Activated naive CD4-positive, alpha-beta T cell treated with anti-CD3 and anti-CD28 coated beads, Interleukin-2, amount 10 ng/mL, durations not matched to agents 7 days and 5 days (primary cell): ENCODE data around the gene FGD5.

Experiments
- CTCF ChIA-PET: fragments of 350-600 bp; sonication (Branson Sonifier 250); formaldehyde crosslinking; loops from one replicate; lab custom pipeline; 2021; ENCODE audit warnings: antibody characterized with exemption; lab: Charles Lee
- DNase-seq: peaks from one replicate; pipeline ENCODE4 v3.0.0-alpha.2; 2020
- H3K27ac Mint-ChIP-seq: one replicate; pipeline ENCODE4 v1.8.0; 2021; ENCODE audit warnings: mild to moderate bottlenecking, moderate library complexity, mixed read lengths
- H3K27me3 Mint-ChIP-seq: one replicate; pipeline ENCODE4 v1.8.0; 2021; ENCODE audit warnings: mild to moderate bottlenecking, mixed read lengths
- H3K36me3 Mint-ChIP-seq: one replicate; pipeline ENCODE4 v1.8.0; 2021; ENCODE audit warnings: mixed read lengths
- H3K4me1 Mint-ChIP-seq: one replicate; pipeline ENCODE4 v1.8.0; 2021; ENCODE audit warnings: mixed read lengths
- H3K4me3 Mint-ChIP-seq: one replicate; pipeline ENCODE4 v1.8.0; 2021; ENCODE audit warnings: mild to moderate bottlenecking, moderate library complexity, mixed read lengths
- H3K9me3 Mint-ChIP-seq: one replicate; pipeline ENCODE4 v1.8.0; 2021; ENCODE audit warnings: mixed read lengths

FGD5 gene

DNA sequence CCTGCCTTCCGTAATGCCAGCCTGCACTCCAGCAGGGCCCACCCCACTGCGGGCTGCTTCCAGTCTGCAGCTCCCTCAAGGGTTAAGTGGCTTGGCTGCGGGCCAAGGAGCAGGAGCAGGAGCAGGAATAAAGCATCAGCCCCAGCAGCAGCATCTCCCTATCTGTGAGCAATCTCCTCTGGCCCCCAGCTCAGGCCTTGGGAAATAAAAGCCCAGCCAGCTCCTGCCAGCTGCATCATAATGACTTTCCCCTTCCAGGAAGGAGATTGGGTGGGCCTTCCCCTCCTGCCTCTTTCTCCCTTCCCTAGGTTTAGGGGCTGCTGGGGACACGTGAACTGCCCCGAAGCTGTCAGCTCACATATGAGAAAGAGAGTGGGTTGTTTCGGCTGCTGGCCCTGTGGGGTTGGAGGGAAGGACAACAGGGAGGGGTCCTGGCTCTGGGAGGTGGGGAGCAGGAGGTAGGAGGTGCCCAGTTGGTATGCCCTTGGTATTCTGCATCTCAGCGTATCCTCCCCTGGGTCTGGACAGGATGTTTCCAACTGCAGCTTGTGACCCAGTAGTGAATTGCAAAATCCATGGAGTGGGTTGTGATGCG is 34.6 kb upstream of the FGD5 start:
- Mint-ChIP-seq H3K9me3 (no peaks in the 10 kb centered on the region), H3K27ac (no peak overlapping the region), H3K4me3 (no peak overlapping the region), H3K4me1 (peaks cover 2% of the 10 kb centered on the region), H3K36me3 (no peaks in the 10 kb centered on the region), H3K27me3 (peaks cover 46% of the 10 kb centered on the region)
- DNase-seq, result no peak
- CTCF ChIA-PET, result interaction anchor here (2.0 to 4.5 kb wide), 3 partner anchors 10 to 148 kb away, joined by 8 to 20 read pairs (median 9); no protein-coding TSS in a partner anchor

DNA sequence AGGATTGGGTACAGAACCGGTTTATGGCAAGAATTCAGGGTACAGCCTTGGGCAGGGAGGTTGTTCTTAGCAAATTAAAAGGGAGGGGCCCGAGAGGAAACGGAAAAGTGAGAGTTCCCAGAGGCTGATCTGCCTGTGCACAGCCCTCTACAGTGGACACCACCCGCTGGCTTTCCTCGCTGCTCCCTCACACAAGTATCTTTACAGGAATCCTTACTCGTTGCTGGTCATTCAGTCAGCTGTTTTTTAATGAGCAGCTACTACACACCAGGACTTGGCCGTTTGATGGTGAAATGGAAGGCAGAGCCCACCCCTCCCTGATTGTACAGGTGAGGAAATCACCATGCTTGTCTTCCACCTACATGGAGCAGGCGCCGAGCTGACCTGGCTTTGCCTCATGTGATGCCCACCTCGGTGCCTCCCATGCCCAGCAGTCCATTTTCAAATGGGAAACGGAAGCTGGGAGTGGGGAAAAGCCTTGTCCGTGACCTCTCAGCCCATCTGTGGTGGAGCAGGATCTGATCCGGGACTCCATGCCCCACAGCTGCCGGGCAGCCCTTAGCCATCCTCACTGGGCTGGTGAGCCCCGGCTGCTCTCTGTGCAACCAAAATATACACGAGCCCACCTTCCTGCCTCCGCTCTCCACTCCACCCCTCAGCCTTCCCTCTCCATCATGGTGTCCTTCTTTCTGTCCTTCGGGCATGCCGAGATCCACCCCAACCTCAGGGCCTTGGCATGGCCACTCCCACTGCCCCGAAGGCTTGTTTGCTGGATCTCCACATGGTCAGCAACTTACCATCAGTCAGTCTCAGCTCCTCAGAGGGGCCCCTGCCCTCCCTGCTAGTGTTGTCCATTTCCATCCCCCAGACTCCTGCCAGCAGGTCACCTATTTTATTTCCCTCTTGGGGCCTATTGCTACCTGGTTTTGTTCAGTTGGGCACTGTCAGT is 33.3 kb upstream of the FGD5 start:
- H3K9me3 Mint-ChIP-seq, result no peaks in the 10 kb centered on the region
- no peak overlapping the region for H3K27ac Mint-ChIP-seq
- no peak for DNase-seq
- H3K27me3 Mint-ChIP-seq, result peaks cover 57% of the 10 kb centered on the region
- peaks cover 4% of the 10 kb centered on the region for H3K4me1 Mint-ChIP-seq
- CTCF ChIA-PET, result interaction anchor here (0.7 to 2.9 kb wide), 3 partner anchors 8 to 135 kb away, joined by 3 to 9 read pairs (median 8); no protein-coding TSS in a partner anchor
- H3K4me3 Mint-ChIP-seq, result no peak overlapping the region
- no peaks in the 10 kb centered on the region for H3K36me3 Mint-ChIP-seq

DNA sequence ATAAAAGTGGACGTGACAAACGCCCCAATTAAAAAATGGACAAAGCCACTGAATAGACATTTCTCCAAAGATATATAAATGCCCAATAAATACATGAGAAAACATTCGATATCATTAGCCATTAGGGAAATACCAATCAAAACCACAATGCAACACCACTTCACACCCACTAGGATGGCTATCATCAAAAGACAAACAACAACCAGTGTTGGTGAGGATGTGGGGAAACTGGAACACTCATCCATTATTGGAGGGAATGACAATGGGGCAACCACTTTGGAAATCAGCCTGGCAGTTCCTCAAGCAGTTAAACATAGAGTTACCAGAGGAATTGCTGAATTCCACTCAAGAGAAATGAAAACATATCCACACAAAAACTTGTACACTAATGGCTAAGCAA is 32.4 kb upstream of the FGD5 start:
- H3K36me3 Mint-ChIP-seq, result no peaks in the 10 kb centered on the region
- no peak overlapping the region for H3K27ac Mint-ChIP-seq
- peaks cover 59% of the 10 kb centered on the region for H3K27me3 Mint-ChIP-seq
- no peaks in the 10 kb centered on the region for H3K9me3 Mint-ChIP-seq
- CTCF ChIA-PET, result interaction anchor here (2.9 kb wide), 1 partner anchor 134 kb away, joined by 9 read pairs; no protein-coding TSS in a partner anchor
- H3K4me3 Mint-ChIP-seq, result no peak overlapping the region
- DNase-seq, result no peak
- H3K4me1 Mint-ChIP-seq, result peaks cover 7% of the 10 kb centered on the region

DNA sequence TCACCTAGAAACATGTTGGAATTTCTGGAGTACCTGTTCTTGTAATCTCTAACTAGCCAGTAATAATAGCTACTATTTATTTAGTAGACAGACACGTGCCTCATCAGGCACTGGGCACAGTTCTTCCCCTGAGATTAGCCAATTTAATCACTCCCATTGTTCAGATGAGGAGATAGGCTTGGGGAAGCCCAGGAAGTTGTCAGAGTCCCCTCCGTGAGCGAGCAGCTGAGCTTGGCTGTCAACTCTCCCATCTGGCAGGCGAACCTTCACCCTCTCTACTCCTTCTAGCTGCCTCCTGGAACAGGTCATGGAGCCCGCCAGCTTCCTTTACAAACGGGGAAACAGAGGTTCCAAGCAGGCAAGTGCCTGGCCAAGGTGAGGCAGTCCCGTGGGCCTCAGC is 31.1 kb upstream of the FGD5 start:
- H3K4me1 Mint-ChIP-seq, result peaks cover 9% of the 10 kb centered on the region
- H3K4me3 Mint-ChIP-seq, result no peak overlapping the region
- DNase-seq, result no peak
- CTCF ChIA-PET, result interaction anchor here (1.2 to 8.1 kb wide), 2 partner anchors 129 to 135 kb away, joined by 4 to 80 read pairs; no protein-coding TSS in a partner anchor
- H3K27me3 Mint-ChIP-seq, result peaks cover 60% of the 10 kb centered on the region
- H3K9me3 Mint-ChIP-seq, result no peaks in the 10 kb centered on the region
- no peak overlapping the region for H3K27ac Mint-ChIP-seq
- H3K36me3 Mint-ChIP-seq, result no peaks in the 10 kb centered on the region

DNA sequence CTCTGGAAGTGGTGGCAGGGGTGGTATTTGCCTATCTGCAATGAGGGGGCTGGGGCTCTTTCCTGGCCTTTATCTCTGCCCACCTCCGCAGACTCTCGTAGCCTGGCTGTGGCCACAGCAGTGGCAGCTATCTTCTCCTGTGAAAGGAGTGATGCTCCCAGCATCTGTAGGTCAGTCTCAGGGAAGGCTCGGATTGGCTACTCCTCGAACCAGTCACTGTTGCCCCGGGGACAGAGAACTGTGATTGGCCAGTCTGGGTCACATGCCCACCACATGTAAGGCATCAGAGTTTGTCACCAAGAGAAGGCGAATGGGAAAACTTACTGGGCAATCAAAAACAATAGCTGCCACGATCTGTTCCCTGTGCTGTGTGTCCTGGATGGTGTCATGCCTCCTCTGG is 30.1 kb upstream of the FGD5 start:
- Mint-ChIP-seq H3K4me1 (peaks cover 9% of the 10 kb centered on the region), H3K9me3 (no peaks in the 10 kb centered on the region), H3K36me3 (no peaks in the 10 kb centered on the region), H3K27ac (no peak overlapping the region), H3K4me3 (no peak overlapping the region), H3K27me3 (peaks cover 69% of the 10 kb centered on the region)
- CTCF ChIA-PET, result interaction anchor here (1.5 to 8.1 kb wide), 2 partner anchors 127 to 134 kb away, joined by 8 to 80 read pairs; no protein-coding TSS in a partner anchor
- no peak for DNase-seq

DNA sequence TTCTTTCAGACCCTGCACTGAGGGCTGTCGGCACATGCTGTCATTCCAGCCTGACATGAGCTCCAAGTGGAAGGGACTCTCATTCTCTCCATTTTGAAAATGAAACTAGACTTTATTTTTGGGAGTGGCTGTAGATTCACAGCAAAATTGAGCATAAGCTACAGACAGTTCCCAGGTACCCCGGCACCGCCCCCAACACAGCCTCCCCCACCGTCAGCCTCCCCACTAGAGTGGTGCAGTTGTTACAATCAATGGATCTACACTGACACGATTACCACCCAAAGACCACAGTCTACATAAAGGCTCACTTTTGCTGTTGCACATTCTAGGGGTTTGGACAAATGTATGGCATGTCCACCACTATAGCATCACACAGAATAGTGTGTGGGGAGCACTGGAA is 29.5 kb upstream of the FGD5 start:
- no peak overlapping the region for H3K4me3 Mint-ChIP-seq
- H3K4me1 Mint-ChIP-seq, result peaks cover 9% of the 10 kb centered on the region
- H3K9me3 Mint-ChIP-seq, result no peaks in the 10 kb centered on the region
- H3K27ac Mint-ChIP-seq, result no peak overlapping the region
- CTCF ChIA-PET, result interaction anchor here (1.5 to 8.1 kb wide), 2 partner anchors 127 to 133 kb away, joined by 8 to 80 read pairs; no protein-coding TSS in a partner anchor
- no peaks in the 10 kb centered on the region for H3K36me3 Mint-ChIP-seq
- H3K27me3 Mint-ChIP-seq, result peaks cover 72% of the 10 kb centered on the region
- DNase-seq, result no peak

DNA sequence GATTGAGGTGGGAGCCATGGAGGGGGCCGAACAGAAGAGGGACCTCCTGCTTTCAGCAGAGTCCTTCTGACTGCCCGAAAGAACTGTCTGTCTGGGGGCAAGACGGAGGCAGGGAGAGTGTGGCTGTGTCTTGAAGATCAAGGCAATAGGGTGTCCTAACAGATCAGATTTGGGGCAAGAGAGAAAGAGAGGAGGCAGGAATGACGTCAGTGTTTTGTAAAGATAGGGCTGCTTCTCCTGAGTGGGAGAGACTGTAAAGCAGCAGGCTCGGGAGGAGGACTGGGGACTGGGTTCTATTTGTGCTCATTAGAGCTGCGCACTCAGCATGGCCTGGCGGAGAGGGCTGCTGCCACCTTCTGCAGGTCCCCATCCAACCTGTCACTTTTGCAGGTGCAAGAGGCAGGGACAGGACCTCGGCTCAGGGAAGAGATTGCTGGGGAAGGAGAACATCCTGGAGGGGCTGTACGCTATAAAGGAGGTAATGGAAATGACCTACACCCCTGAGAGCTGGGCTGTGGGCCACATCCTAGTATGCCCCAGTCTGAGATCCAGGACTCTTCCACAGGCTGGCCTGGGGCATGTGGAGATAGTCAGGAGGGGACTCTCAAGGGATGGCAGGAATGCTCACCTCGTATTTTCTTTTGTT is 29.0 kb upstream of the FGD5 start:
- H3K4me1 Mint-ChIP-seq, result peaks cover 9% of the 10 kb centered on the region
- CTCF ChIA-PET, result interaction anchor here (1.1 to 8.1 kb wide), 3 partner anchors 123 to 132 kb away, joined by 8 to 80 read pairs (median 8); no protein-coding TSS in a partner anchor
- H3K36me3 Mint-ChIP-seq, result no peaks in the 10 kb centered on the region
- no peaks in the 10 kb centered on the region for H3K9me3 Mint-ChIP-seq
- H3K4me3 Mint-ChIP-seq, result no peak overlapping the region
- no peak for DNase-seq
- no peak overlapping the region for H3K27ac Mint-ChIP-seq
- peaks cover 71% of the 10 kb centered on the region for H3K27me3 Mint-ChIP-seq

DNA sequence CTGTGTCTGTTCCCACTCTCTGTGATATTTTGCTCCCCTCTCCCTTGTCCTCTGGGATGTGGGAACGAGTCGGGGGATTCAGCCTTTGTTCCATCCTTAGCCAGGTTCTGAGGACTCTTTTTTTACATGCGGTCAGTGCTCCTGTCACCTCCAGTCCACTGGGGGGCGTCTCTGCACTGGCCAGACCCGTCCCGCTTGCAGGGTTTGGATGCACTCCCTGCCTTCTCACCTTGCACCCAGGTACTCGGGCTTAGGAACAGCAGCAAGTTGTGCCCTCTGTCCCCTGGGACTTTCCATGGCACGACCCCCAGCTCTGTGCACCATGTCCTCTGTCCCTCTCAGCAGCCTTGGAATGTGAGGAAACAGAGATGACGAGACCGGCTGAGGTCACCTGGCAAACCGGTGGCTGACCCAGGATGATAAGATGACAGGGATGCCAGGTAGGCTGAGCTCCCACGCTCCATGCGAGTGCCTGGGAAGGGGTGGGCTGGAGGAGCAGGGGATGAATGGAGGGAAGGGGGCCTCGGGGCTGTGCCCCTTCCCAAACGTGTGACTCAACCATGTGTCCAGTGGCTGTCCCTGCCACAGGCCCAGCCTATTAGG is 27.3 kb upstream of the FGD5 start:
- Mint-ChIP-seq H3K27ac (no peak overlapping the region), H3K27me3 (peaks cover 72% of the 10 kb centered on the region), H3K36me3 (no peaks in the 10 kb centered on the region), H3K9me3 (no peaks in the 10 kb centered on the region), H3K4me1 (peaks cover 9% of the 10 kb centered on the region), H3K4me3 (no peak overlapping the region)
- CTCF ChIA-PET, result interaction anchor here (0.7 to 8.1 kb wide), 6 partner anchors 28 to 138 kb away, joined by 3 to 80 read pairs (median 4); no protein-coding TSS in a partner anchor
- DNase-seq, result peak; percentile 85

DNA sequence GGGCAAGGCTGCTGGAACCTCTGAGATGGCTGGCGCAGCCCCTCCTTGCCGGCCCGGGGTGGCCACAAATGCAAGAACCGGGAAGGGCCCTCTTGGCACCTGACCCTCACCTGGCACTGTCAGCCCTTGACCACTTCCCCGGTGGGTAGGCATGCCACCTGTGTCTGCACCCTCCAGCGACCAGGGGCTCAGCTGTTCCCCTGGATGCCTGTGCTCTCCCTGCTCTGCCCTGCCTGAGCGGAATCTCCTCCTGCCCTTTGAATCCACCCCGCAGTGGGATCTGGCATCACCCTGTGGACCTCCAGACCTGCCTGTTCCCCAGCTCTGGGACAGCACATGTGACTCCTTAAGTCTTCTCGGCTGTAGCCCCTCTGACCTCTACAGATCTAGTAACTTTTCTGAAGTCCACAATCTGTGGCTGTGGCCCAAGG is 26.1 kb upstream of the FGD5 start:
- Mint-ChIP-seq H3K9me3 (no peaks in the 10 kb centered on the region), H3K36me3 (no peaks in the 10 kb centered on the region), H3K4me3 (no peak overlapping the region), H3K27ac (no peak overlapping the region), H3K4me1 (peaks cover 9% of the 10 kb centered on the region), H3K27me3 (peaks cover 72% of the 10 kb centered on the region)
- no peak for DNase-seq
- CTCF ChIA-PET, result interaction anchor here (0.8 to 8.1 kb wide), 4 partner anchors 8 to 130 kb away, joined by 3 to 80 read pairs (median 6); no protein-coding TSS in a partner anchor

DNA sequence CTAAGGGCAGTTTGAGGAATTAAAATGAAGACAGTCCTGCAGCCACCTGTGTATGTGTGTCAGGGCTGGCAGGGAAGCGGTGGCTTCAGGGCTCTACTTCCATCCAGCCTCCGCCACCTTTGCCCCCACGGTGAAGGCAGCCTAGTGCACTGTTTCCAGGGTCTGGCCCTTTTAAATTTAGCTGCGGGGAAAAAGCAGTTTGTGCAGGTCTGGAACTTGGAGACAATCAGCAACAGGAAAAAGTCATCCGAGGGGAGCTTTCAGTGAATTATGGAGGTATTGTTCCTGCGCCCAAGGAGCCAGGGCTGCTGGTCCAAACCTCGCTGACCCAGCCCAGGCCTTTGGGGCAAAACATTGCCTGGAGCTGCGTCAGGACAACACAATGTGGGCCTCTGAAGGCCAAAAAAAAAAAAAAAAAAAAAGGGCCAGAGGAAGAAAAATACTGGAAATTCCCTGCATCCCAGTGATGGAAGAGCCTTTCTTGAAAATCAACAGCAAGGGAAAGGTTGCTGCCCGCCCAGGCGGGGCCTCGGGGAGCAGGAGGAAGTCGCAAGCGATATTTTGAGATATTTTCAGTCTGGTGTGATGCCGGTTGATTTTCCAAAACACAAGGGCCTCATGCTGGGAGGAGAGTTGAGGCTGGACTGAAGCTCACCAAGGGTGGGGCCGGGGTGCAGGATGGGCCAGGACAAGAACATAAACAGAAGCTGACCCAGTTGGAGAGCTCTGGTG is 25.5 kb upstream of the FGD5 start:
- Mint-ChIP-seq H3K27ac (no peak overlapping the region), H3K36me3 (no peaks in the 10 kb centered on the region), H3K9me3 (no peaks in the 10 kb centered on the region), H3K27me3 (peaks cover 72% of the 10 kb centered on the region), H3K4me1 (peaks cover 9% of the 10 kb centered on the region), H3K4me3 (no peak overlapping the region)
- no peak for DNase-seq
- CTCF ChIA-PET, result interaction anchor here (0.8 to 8.1 kb wide), 4 partner anchors 9 to 129 kb away, joined by 3 to 80 read pairs (median 6); no protein-coding TSS in a partner anchor

DNA sequence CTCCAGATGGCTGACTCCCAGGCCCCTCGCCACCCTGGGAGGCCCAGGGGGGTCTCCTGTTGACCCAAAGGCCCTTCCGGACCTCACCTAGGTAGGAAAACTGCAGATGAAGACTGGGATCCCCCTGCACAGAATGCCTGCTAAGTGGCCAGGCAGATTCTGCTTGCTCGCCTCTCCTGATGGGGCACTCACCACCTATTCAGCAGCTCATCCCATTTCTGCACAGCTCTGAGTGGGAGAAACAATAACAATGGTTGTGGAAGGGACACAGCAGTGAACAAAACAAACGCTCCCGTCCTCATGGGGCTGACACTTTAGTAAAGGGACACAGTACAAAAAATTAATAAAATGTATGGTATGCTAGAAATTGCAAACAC is 24.9 kb upstream of the FGD5 start:
- H3K4me3 Mint-ChIP-seq, result no peak overlapping the region
- H3K27me3 Mint-ChIP-seq, result peaks cover 73% of the 10 kb centered on the region
- no peaks in the 10 kb centered on the region for H3K36me3 Mint-ChIP-seq
- H3K27ac Mint-ChIP-seq, result no peak overlapping the region
- DNase-seq, result no peak
- H3K9me3 Mint-ChIP-seq, result no peaks in the 10 kb centered on the region
- CTCF ChIA-PET, result interaction anchor here (0.8 to 8.1 kb wide), 5 partner anchors 10 to 128 kb away, joined by 3 to 80 read pairs (median 5); no protein-coding TSS in a partner anchor
- H3K4me1 Mint-ChIP-seq, result peaks cover 9% of the 10 kb centered on the region

DNA sequence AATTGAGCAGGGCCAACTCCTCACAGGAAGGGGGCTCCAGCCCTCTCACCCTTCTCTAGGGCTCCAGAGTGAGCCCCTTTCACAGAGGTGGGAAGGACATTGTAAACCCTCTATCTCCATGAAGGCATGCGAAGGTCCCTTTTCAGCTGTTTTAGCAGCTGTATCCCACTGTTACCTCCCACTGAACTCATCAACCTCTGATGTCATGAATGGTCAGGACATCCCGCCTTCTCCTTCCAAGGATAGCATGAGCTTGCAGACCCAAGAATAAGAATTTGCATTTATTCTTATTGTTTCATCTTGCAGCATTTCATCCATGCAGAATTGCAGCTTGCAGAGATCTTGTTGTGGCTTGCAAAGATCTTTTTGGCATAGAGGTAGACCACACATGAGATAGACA is 24.3 kb upstream of the FGD5 start:
- peaks cover 70% of the 10 kb centered on the region for H3K27me3 Mint-ChIP-seq
- H3K9me3 Mint-ChIP-seq, result no peaks in the 10 kb centered on the region
- peaks cover 4% of the 10 kb centered on the region for H3K4me1 Mint-ChIP-seq
- no peak overlapping the region for H3K4me3 Mint-ChIP-seq
- DNase-seq, result no peak
- no peaks in the 10 kb centered on the region for H3K36me3 Mint-ChIP-seq
- no peak overlapping the region for H3K27ac Mint-ChIP-seq
- CTCF ChIA-PET, result interaction anchor here (0.9 to 8.1 kb wide), 4 partner anchors 10 to 128 kb away, joined by 3 to 80 read pairs (median 6); no protein-coding TSS in a partner anchor

DNA sequence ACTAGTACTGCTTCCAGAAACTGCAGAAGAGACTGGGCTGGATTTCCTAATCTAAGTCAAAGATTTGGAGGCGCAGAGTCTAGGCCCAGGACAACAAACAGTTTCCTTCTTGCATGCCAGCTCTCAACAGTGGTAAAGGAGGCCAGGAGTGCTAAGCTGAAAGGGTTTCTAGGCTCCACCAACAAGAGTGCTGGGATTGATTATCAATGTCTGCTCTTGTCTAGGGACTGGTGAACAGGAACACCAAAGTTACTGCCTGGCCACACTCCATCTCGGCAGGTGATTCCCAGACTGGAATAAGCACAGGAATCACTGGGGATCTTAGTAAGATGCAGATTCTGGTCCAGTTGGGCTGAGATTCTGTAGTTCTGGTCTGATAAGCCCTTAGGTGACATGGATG is 22.8 kb upstream of the FGD5 start:
- no peaks in the 10 kb centered on the region for H3K36me3 Mint-ChIP-seq
- H3K27ac Mint-ChIP-seq, result no peak overlapping the region
- no peak for DNase-seq
- peaks cover 8% of the 10 kb centered on the region for H3K4me1 Mint-ChIP-seq
- CTCF ChIA-PET, result interaction anchor here (1.1 to 1.2 kb wide), 2 partner anchors 117 to 120 kb away, joined by 3 read pairs; no protein-coding TSS in a partner anchor
- H3K9me3 Mint-ChIP-seq, result no peaks in the 10 kb centered on the region
- H3K4me3 Mint-ChIP-seq, result no peak overlapping the region
- peaks cover 69% of the 10 kb centered on the region for H3K27me3 Mint-ChIP-seq
